ENCODE measurements around the gene FLT1. TPM values are rescaled to one million over a fixed set of nuclear protein-coding genes. Genes with fewer than 3 reads are reported as not detected.

Gene FLT1
- total and polyA plus RNA-seq, 2 donors (not counting 1 experiment from before 2014, with no cell fraction given) = 1.3 to 2.5 TPM

- no peak for DNase-seq (ENCODE audit: low read depth in 2 of 2)
- no peak overlapping the region for H3K4me3 ChIP-seq (replicated peaks in 1 of 4; ENCODE audit: control extremely low read depth in 1 of 4, insufficient read depth in 1 of 4, low read depth in 3 of 4, low read length in 4 of 4)
- H3K4me1 ChIP-seq (ENCODE audit: control insufficient read depth, extremely low read depth, insufficient read depth, low read length) = no peaks in the 10 kb centered on the region
- no peaks in the 10 kb centered on the region for H3K9me3 ChIP-seq (ENCODE audit: control insufficient read depth, insufficient read depth, low read depth, low read length)
- H3K79me2 ChIP-seq (ENCODE audit: control insufficient read depth, insufficient read depth, low read length) = no peaks in the 10 kb centered on the region
- H3K4me2 ChIP-seq (ENCODE audit: extremely low read depth, insufficient read depth, low read length) = no peak overlapping the region
- H3K27me3 ChIP-seq (ENCODE audit: control insufficient read depth, insufficient read depth, low read length) = no peaks in the 10 kb centered on the region
- H3K27ac ChIP-seq (ENCODE audit: insufficient read depth, low read length) = no peak overlapping the region
- no peak for TF ChIP-seq CTCF (conservative IDR thresholded peaks at IDR 0.05 in 1 of 2, IDR thresholded peaks at IDR 0.05 in 1 of 2; ENCODE audit: low read depth in 1 of 2, low read length in 2 of 2)
- no peak for TF ChIP-seq EZH2 (IDR thresholded peaks at IDR 0.05; ENCODE audit: low read length, missing control alignments)
- H2AFZ ChIP-seq (ENCODE audit: low read length) = no peak overlapping the region
- no peaks in the 10 kb centered on the region for H3K36me3 ChIP-seq (ENCODE audit: control insufficient read depth, insufficient read depth, low read length)
- H4K20me1 ChIP-seq (ENCODE audit: control insufficient read depth, extremely low read depth, insufficient read depth, low read length) = no peaks in the 10 kb centered on the region
- H3K9ac ChIP-seq (ENCODE audit: insufficient read depth, low read length) = no peak overlapping the region
Observed at GRCh38 chr13:28459911-28460310, 35.0 kb downstream of the FLT1 start.

DNA sequence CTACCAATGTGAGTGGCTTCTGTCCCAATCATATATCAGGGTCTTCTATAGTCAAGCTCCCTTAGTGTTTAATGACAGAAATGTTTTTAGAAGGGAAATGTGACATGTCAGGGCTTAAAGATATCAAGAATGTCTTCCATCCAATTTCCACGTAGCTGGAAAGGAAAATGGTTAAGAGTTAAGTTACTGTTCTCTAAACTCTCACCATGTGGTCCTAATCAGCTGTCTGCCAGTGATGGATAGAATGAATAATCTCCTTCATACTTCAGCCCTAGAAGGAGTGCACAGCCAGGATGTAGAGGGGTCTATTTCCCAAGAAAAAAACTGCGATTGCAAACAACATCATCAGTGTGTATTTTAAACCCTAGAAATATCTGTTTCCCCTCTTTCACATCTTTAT lies 36.3 kb downstream of the FLT1 start:
- Histone ChIP-seq H3K4me3 (replicated peaks in 1 of 4; ENCODE audit: control extremely low read depth in 1 of 4, insufficient read depth in 1 of 4, low read depth in 3 of 4, low read length in 4 of 4) (no peak overlapping the region), H3K36me3 (ENCODE audit: control insufficient read depth, insufficient read depth, low read length) (no peaks in the 10 kb centered on the region), H3K9ac (ENCODE audit: insufficient read depth, low read length) (no peak overlapping the region), H3K4me1 (ENCODE audit: control insufficient read depth, extremely low read depth, insufficient read depth, low read length) (no peaks in the 10 kb centered on the region), H3K27me3 (ENCODE audit: control insufficient read depth, insufficient read depth, low read length) (no peaks in the 10 kb centered on the region), H2AFZ (ENCODE audit: low read length) (no peak overlapping the region), H3K27ac (ENCODE audit: insufficient read depth, low read length) (no peak overlapping the region), H3K4me2 (ENCODE audit: extremely low read depth, insufficient read depth, low read length) (no peak overlapping the region), H3K79me2 (ENCODE audit: control insufficient read depth, insufficient read depth, low read length) (no peaks in the 10 kb centered on the region), H3K9me3 (ENCODE audit: control insufficient read depth, insufficient read depth, low read depth, low read length) (no peaks in the 10 kb centered on the region), H4K20me1 (ENCODE audit: control insufficient read depth, extremely low read depth, insufficient read depth, low read length) (no peaks in the 10 kb centered on the region)
- TF ChIP-seq EZH2 (IDR thresholded peaks at IDR 0.05; ENCODE audit: low read length, missing control alignments) = no peak
- TF ChIP-seq CTCF (conservative IDR thresholded peaks at IDR 0.05 in 1 of 2, IDR thresholded peaks at IDR 0.05 in 1 of 2; ENCODE audit: low read depth in 1 of 2, low read length in 2 of 2) = no peak
- DNase-seq (ENCODE audit: low read depth in 2 of 2) = no peak

DNA sequence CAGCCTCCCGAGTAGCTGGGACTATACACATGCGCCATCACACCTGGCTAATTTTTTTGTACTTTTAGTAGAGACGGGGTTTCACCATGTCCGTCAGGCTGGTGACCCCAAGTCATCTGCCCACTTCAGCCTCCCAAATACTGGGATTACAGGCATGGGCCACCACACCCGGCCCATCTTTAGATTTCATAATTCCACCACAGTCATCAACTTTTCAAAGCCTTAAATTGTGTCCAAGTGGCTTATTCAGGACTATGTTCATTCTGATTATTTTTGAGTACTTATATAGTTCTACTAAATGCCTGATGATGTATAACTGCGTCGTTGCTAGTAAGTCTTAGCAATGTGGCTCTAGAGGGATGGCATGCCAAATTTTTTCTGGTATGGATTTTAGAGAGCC lies 36.9 kb downstream of the FLT1 start:
- Histone ChIP-seq H3K79me2 (ENCODE audit: control insufficient read depth, insufficient read depth, low read length) (no peaks in the 10 kb centered on the region), H3K36me3 (ENCODE audit: control insufficient read depth, insufficient read depth, low read length) (no peaks in the 10 kb centered on the region), H3K9ac (ENCODE audit: insufficient read depth, low read length) (no peak overlapping the region), H3K4me2 (ENCODE audit: extremely low read depth, insufficient read depth, low read length) (no peak overlapping the region), H3K27me3 (ENCODE audit: control insufficient read depth, insufficient read depth, low read length) (no peaks in the 10 kb centered on the region), H3K4me3 (replicated peaks in 1 of 4; ENCODE audit: control extremely low read depth in 1 of 4, insufficient read depth in 1 of 4, low read depth in 3 of 4, low read length in 4 of 4) (no peak overlapping the region), H3K4me1 (ENCODE audit: control insufficient read depth, extremely low read depth, insufficient read depth, low read length) (no peaks in the 10 kb centered on the region), H3K9me3 (ENCODE audit: control insufficient read depth, insufficient read depth, low read depth, low read length) (no peaks in the 10 kb centered on the region), H2AFZ (ENCODE audit: low read length) (no peak overlapping the region), H4K20me1 (ENCODE audit: control insufficient read depth, extremely low read depth, insufficient read depth, low read length) (no peaks in the 10 kb centered on the region), H3K27ac (ENCODE audit: insufficient read depth, low read length) (no peak overlapping the region)
- no peak for DNase-seq (ENCODE audit: low read depth in 2 of 2)
- TF ChIP-seq CTCF (conservative IDR thresholded peaks at IDR 0.05 in 1 of 2, IDR thresholded peaks at IDR 0.05 in 1 of 2; ENCODE audit: low read depth in 1 of 2, low read length in 2 of 2) (no peak), EZH2 (IDR thresholded peaks at IDR 0.05; ENCODE audit: low read length, missing control alignments) (no peak)

All from fibroblast of lung (primary cell).